Measurements from ENCODE around the gene CAV1. TPM values are rescaled to one million over a fixed set of nuclear protein-coding genes. Genes with fewer than 3 reads are reported as not detected.

The CAV1 gene
- total RNA-seq, 1 experiment from 2014 or later = 20.2 TPM

DNA sequence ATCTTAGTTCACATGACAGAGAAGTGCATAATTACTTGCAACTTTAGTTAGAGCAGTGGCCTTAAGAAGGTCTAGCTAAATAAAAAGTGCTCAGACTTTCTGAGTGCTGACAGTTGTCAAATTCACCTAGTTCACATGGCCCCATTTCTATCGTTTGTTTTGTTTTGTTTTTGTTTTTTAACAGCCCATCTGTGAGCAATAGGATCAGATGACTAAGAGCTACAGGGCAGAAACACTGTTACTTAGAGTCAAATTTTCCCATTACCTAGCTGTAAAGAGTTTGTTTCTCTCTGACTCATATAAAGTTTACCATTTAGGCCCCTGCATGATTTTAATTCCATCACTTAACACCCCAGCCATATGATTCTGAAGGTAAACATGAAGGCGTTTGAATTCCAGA, 18.8 kb downstream of the CAV1 start:
- no peaks in the 10 kb centered on the region for H3K4me1 Mint-ChIP-seq
- no peak overlapping the region for H4K5ac ChIP-seq (ENCODE audit: insufficient read length, low read depth, low read length)
- no peaks in the 10 kb centered on the region for H3K79me1 ChIP-seq (ENCODE audit: insufficient read depth, low read depth, low read length, poor library complexity, severe bottlenecking)
- no peak overlapping the region for H3T11ph ChIP-seq (ENCODE audit: low read length)
- H3K4me2 ChIP-seq (ENCODE audit: insufficient read depth, insufficient read length, low read length) = no peak overlapping the region
- H3K23me2 ChIP-seq (ENCODE audit: insufficient read length, low read depth, low read length, poor library complexity, severe bottlenecking) = no peaks in the 10 kb centered on the region
- no peaks in the 10 kb centered on the region; the same call in 1 of the 2 replicates for H3K27me3 ChIP-seq (ENCODE audit: insufficient read depth, low read length)
- TF ChIP-seq, protein P1, sequence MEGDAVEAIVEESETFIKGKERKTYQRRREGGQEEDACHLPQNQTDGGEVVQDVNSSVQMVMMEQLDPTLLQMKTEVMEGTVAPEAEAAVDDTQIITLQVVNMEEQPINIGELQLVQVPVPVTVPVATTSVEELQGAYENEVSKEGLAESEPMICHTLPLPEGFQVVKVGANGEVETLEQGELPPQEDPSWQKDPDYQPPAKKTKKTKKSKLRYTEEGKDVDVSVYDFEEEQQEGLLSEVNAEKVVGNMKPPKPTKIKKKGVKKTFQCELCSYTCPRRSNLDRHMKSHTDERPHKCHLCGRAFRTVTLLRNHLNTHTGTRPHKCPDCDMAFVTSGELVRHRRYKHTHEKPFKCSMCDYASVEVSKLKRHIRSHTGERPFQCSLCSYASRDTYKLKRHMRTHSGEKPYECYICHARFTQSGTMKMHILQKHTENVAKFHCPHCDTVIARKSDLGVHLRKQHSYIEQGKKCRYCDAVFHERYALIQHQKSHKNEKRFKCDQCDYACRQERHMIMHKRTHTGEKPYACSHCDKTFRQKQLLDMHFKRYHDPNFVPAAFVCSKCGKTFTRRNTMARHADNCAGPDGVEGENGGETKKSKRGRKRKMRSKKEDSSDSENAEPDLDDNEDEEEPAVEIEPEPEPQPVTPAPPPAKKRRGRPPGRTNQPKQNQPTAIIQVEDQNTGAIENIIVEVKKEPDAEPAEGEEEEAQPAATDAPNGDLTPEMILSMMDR (conservative IDR thresholded peaks at IDR 0.05) = no peak
- no peak overlapping the region for H3K27ac ChIP-seq (ENCODE audit: insufficient read length, low read depth, low read length)
- no peak overlapping the region for H2BK12ac ChIP-seq (ENCODE audit: insufficient read length, low read depth, low read length)
- H3K4me1 ChIP-seq (ENCODE audit: insufficient read depth, low read length) = no peaks in the 10 kb centered on the region
- no peak overlapping the region for H2AK5ac ChIP-seq (ENCODE audit: insufficient read length, low read length)
- no peak overlapping the region for H3K18ac ChIP-seq (ENCODE audit: insufficient read length, low read depth, low read length)
- H4K91ac ChIP-seq (ENCODE audit: insufficient read length, low read depth, low read length) = no peak overlapping the region
- no peak overlapping the region for H3K14ac ChIP-seq (ENCODE audit: insufficient read depth, low read length)
- no peak overlapping the region for H2BK15ac ChIP-seq (ENCODE audit: low read depth, low read length)
- H4K20me1 ChIP-seq (ENCODE audit: control insufficient read depth, insufficient read depth, insufficient read length) = no peaks in the 10 kb centered on the region
- H2AFZ ChIP-seq (ENCODE audit: low read length) = no peak overlapping the region
- 0 out of 7 replicates have a peak, but pooled peaks cover 0 to 3% (median 0%) of the 10 kb centered on the region in 3 experiments for H3K36me3 Mint-ChIP-seq (ENCODE audit: insufficient read depth in 1 of 3, low read depth in 3 of 3)
- H3K4me3 Mint-ChIP-seq = no peak overlapping the region
- H4K8ac ChIP-seq (replicated peaks; ENCODE audit: insufficient read length, low read depth, low read length) = no peak overlapping the region
- no peak for DNase-seq
- H2BK20ac ChIP-seq (ENCODE audit: low read depth, low read length, poor library complexity, severe bottlenecking) = no peak overlapping the region
- H2BK120ac ChIP-seq (ENCODE audit: low read depth, low read length, poor library complexity, severe bottlenecking) = no peak overlapping the region
- H3K9me3 ChIP-seq (ENCODE audit: control insufficient read depth, low read depth, low read length) = no peaks in the 10 kb centered on the region
- no peak overlapping the region for H3K23ac ChIP-seq (ENCODE audit: insufficient read length, low read depth, low read length)
- no peaks in the 10 kb centered on the region for H3K27me3 Mint-ChIP-seq (ENCODE audit: low read depth)
- no peak overlapping the region for H3K9ac ChIP-seq (ENCODE audit: extremely low read depth, insufficient read length, low read length)
- H3K56ac ChIP-seq (ENCODE audit: insufficient read length, low read depth, low read length) = no peak overlapping the region
- no peak overlapping the region for H2BK5ac ChIP-seq (ENCODE audit: insufficient read length, low read length)
- H3K79me2 ChIP-seq (ENCODE audit: insufficient read depth, low read length) = no peaks in the 10 kb centered on the region
- WGBS (ENCODE audit: extremely low coverage, insufficient read length, low lambda C conversion rate) = no CpG with 5 or more reads among the region's 2 CpGs
- no peak overlapping the region for H3K4ac ChIP-seq (ENCODE audit: low read depth, low read length)
- H3K9me3 Mint-ChIP-seq = no peaks in the 10 kb centered on the region; a peak in 1 of 5 replicates
- no peak overlapping the region for H3K27ac Mint-ChIP-seq

Measured in H9 (cell line).